ENCODE data around the gene EPRS1. TPM values are rescaled to one million over a fixed set of nuclear protein-coding genes. Genes with fewer than 3 reads are reported as not detected.

EPRS1 gene
- total and polyA plus RNA-seq, 9 of the 15 experiments (the other 6 are each of a cell fraction or from before 2014, with no cell fraction given), result 129 to 291 (median 248) TPM

- TF ChIP-seq POU5F1 (IDR thresholded peaks at IDR 0.05; ENCODE audit: borderline replicate concordance, low read depth, low read length, partially characterized antibody) (no peak), ZBTB1 (CRISPR knock-in tag; IDR thresholded peaks at IDR 0.05; ENCODE audit: borderline replicate concordance, low read depth) (no peak), RBM25 (IDR thresholded peaks at IDR 0.05; ENCODE audit: low read depth, low read length, severe bottlenecking) (no peak), ZEB2 (IDR thresholded peaks at IDR 0.05) (0 out of 2 replicates have a peak, but pooled peaks have one; percentile 47), SMAD1 (IDR thresholded peaks at IDR 0.05; ENCODE audit: low read depth, low read length, partially characterized antibody) (peak; percentile 36), CHD1 (IDR thresholded peaks at IDR 0.05; ENCODE audit: low read length) (peak; percentile 35), CREB5 (CRISPR knock-in tag; IDR thresholded peaks at IDR 0.05) (no peak), RBM17 (IDR thresholded peaks at IDR 0.05; ENCODE audit: borderline replicate concordance, low read depth, low read length) (no peak), NFIX (CRISPR knock-in tag; IDR thresholded peaks at IDR 0.05; ENCODE audit: low read depth) (no peak), CEBPB (tag; IDR thresholded peaks at IDR 0.05) (peak; percentile 84), ZC3H11A (IDR thresholded peaks at IDR 0.05; ENCODE audit: low read depth, low read length) (0 out of 2 replicates have a peak, but pooled peaks have one; percentile 57), EP400 (IDR thresholded peaks at IDR 0.05) (peak; percentile 100), CCAR2 (IDR thresholded peaks at IDR 0.05; ENCODE audit: low read depth, low read length) (no peak), FOXK1 (CRISPR knock-in tag; IDR thresholded peaks at IDR 0.05; ENCODE audit: borderline replicate concordance) (peak; percentile 95), ATF4 (CRISPR knock-in tag; IDR thresholded peaks at IDR 0.05) (peak; percentile 99), PBX2 (CRISPR knock-in tag; IDR thresholded peaks at IDR 0.05; ENCODE audit: low read depth) (no peak), PBX2 (tag; conservative IDR thresholded peaks at IDR 0.05; ENCODE audit: low read depth) (no peak), SMARCC2 (IDR thresholded peaks at IDR 0.05; ENCODE audit: low read depth) (no peak), MAFK (IDR thresholded peaks at IDR 0.05; ENCODE audit: low read length) (peak; percentile 75), SIN3B (IDR thresholded peaks at IDR 0.05; ENCODE audit: low read depth) (peak; percentile 60; the same call in 1 of the 2 replicates), STAG1 (CRISPR knock-in tag; IDR thresholded peaks at IDR 0.05; ENCODE audit: borderline replicate concordance) (no peak), KDM4B (IDR thresholded peaks at IDR 0.05; ENCODE audit: borderline replicate concordance in 2 of 2, low read depth in 1 of 2) (peak in 1 of 2 experiments; percentile 81; a peak in 1 of 4 replicates)
- TF ChIP-seq, protein P1, sequence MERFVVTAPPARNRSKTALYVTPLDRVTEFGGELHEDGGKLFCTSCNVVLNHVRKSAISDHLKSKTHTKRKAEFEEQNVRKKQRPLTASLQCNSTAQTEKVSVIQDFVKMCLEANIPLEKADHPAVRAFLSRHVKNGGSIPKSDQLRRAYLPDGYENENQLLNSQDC (CRISPR knock-in tag; IDR thresholded peaks at IDR 0.05), result no peak
Observed at GRCh38 chr1:220046052-220046930, at the start of gene EPRS1 (continued).
